GM18505 (cell line): ENCODE data around the gene CLDN2.
"Not testable (repeated sequence)": the region's sequence is repeated elsewhere in the genome, so short reads cannot be mapped to it uniquely, and the experiment has no call there.

Experiments used
- ATAC-seq: cut with Tn5 transposase; IDR thresholded peaks from one replicate; pipeline ENCODE4 v1.9.1; 2021; ENCODE audit not compliant: unreplicated experiment
- POLR2A ChIP-seq: IDR thresholded peaks from 4 replicates; pipeline ENCODE4 v1.6.1; 2011; ENCODE audit warnings: borderline replicate concordance; ENCODE audit not compliant: insufficient read depth, insufficient read length; ENCODE audit errors: extremely low read depth

Gene CLDN2

GRCh38 chrX:106959901-106960300 lies 39.7 kb downstream of the CLDN2 start:
- ATAC-seq = no peak
- TF ChIP-seq POLR2A = no peak

- ATAC-seq = no peak
- TF ChIP-seq POLR2A = no peak
These were observed 42.9 kb downstream of the CLDN2 start for GRCh38 chrX:106963111-106963510.

- no peak for TF ChIP-seq POLR2A
- ATAC-seq = no peak
These were observed 44.1 kb downstream of the CLDN2 start for GRCh38 chrX:106964290-106964689.

- ATAC-seq = not testable (repeated sequence)
These were observed 46.3 kb downstream of the CLDN2 start for GRCh38 chrX:106966547-106966946.

DNA sequence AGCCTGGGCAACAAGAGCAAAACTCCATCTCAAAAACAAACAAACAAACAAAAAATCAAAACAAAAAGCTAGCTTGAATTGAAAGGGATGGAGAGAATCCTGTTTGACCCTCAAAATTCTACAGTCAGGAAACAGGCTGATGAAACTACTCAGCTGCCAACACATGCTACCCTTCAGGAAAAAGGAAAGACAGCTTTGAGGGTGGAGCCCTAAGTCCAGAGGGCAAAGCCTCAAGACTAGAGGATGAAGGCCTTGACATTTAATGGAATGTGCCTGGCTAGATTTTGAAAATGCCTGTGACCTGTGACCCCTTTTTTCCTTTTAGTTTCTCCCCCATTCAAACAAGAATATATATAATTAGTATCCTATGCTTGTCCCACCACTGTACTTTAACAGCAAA lies 52.7 kb downstream of the CLDN2 start:
- ATAC-seq = no peak
- TF ChIP-seq POLR2A = no peak

- TF ChIP-seq POLR2A = no peak
- ATAC-seq = no peak
These were observed 53.4 kb downstream of the CLDN2 start for GRCh38 chrX:106973433-106974149.

GRCh38 chrX:106976416-106976815 lies 56.2 kb downstream of the CLDN2 start:
- TF ChIP-seq POLR2A = no peak
- ATAC-seq = no peak
